ENCODE results near the gene ANAPC7.
"Not testable (repeated sequence)": the region's sequence is repeated elsewhere in the genome, so short reads cannot be mapped to it uniquely, and the experiment has no call there.

ANAPC7 gene, protein sequence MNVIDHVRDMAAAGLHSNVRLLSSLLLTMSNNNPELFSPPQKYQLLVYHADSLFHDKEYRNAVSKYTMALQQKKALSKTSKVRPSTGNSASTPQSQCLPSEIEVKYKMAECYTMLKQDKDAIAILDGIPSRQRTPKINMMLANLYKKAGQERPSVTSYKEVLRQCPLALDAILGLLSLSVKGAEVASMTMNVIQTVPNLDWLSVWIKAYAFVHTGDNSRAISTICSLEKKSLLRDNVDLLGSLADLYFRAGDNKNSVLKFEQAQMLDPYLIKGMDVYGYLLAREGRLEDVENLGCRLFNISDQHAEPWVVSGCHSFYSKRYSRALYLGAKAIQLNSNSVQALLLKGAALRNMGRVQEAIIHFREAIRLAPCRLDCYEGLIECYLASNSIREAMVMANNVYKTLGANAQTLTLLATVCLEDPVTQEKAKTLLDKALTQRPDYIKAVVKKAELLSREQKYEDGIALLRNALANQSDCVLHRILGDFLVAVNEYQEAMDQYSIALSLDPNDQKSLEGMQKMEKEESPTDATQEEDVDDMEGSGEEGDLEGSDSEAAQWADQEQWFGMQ

DNA sequence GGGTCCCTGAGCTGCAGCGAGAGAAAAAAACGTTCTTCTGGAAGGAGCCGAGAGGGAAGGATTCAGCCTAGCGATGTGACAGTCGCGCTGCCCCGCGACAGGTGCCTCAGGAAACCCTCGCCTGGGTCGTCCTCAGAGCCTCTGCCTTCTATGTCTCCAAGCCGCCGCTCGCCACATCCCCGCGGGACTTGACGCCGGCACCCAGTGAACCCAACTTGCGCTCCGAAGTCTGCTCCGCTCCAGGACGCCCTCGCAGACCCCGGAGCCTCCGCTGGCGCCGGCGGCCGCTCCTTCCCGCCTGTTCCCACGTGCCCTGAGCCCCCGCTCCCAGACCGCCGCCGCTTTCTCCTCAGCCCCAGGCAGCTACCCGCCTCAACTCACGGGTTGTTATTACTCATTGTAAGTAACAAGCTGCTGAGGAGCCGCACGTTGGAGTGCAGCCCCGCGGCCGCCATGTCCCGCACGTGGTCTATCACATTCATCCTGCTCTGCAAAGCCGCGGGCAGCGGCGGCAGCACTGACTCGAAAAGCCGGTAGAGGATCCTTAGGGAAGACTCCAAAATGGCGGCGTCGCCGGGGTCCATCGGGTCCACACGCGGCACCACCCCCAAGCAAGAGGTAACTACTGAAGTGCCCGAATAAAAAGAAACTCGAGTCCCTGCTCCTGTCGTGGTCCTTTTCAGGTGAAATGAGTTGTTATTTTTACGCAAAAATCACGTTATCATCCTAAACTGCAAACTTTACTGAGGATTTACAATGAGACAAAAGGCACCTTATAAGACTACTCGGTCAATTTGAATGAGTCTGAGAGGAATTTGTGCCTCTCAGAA lies at the start of gene ANAPC7:
Gene ANAPC7 (minus strand): TSS at position 563 of the 830 bp plus-strand sequence. CDS start 81 bp downstream, at position 482.
- peak; percentile 78 for DNase-seq

DNA sequence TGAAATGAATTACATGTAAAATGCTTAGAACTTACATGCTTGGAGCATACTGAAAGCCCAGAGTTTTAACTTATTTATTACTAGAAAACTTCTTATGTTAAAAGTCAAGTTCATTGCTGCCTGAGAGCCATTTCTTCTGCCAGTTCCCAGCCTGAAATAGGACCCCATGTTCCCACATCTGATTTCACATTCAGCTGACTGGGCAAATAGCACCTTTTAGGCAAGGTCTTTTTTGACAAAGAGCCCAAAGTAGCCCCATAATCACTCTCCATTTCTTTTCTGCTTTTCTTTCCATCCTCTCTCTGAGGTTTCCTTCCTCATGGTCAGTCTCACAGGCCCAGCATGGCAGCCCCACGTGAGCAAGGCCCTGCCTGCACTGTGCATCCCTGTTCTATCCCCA lies 47.8 kb upstream of the ANAPC7 start:
- no peak for DNase-seq

DNA sequence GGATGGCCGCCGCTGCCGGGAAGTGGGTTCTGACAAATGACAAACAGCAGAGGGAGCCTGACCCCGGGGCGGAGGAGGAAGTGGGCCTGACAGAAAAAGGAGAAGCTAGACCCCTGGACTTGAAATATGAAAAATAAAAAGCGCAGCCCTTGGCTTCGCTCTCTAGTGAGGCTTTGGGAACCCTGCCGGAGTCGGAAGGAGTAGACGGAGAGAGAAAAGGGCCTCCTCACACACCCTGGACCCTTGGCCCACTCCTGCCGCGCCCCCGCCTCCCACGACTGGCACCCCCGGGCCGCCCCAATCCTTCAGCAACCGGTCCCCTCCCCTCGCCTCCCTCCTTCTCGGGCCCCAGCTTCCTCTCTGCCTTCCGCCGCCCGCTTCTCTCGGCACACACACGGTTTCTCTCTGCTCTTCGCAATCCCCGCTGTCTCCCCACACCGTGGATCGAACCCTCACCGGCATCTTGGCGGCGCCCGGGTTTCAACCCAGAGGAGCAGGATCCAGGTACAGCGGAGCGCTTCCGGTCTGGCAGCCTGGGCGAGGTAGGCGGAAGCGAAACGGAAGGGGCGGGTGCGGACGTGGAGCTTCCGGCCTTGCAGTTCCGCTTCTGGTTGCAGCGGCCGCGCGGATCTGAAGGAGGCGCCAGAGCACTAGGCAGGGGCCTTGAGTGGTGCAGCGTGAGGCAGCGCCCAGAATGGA lies 46.4 kb upstream of the ANAPC7 start, which contains the start of gene ARPC3:
Gene ARPC3 (minus strand): TSS at position 539 of the 699 bp plus-strand sequence. CDS start 77 bp downstream, at position 462.
- peak; percentile 89 for DNase-seq

DNA sequence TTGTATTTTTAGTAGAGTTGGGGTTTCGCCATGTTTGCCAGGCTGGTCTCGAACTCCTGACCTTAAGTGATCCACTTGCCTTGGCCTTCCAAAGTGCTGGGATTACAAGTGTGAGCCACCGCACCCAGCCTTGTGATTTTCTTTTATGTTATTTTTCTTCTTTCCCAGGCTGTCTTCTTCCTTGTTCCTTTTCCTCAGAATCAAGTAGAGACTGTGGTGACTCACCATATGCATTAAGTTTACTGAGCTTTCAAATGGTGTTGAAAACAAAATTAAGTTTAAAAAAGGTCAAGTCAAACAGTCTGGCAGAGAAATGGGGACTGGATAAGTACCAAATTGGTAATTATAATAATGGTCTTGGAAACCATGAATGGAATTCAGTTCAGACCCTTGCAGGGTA lies 40.9 kb upstream of the ANAPC7 start:
- no peak for DNase-seq

DNA sequence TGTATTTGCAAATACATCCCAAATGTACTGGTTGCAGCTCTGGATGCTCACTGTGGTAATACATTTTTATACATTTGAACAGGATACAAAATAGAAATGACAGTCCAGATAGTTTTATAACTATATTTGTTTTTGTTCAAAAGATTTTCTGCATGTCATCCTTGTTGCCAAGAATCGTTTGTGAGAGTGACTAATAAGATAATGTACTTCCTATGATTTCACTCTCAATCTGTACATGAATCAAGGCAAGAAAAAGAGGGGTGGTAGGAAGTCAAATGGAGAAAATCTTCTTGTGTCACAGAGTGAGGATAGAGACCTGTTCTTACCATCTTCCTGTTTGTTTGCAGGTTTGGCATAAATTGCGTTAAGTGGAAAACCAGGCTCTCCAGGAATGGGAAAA lies 32.7 kb upstream of the ANAPC7 start:
- DNase-seq: no peak

DNA sequence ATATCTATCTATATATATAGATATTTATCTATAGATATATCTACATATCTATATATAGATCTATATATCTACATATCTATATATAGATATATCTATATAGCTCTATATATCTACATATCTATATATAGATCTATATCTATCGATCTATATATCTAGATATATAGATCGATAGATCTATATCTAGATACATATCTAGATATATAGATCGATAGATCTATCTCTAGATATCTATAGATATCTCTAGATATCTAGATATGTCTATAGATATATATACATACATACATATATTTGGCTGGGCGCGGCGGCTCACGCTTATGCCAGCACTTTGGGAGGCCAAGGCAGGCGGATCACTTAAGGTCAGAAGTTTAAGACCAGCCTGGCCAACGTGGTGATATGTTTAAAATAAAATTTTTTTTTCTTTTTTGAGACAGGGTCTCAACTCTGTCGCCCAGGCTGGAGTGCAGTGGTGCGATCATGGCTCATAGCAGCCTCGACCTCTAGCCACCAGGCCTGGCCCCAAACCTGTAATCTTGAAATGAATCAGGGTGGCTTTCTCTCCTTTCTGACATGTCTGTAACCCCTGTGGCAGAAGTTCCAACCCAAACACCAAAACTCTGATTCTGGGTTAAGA lies 28.6 kb upstream of the ANAPC7 start:
- DNase-seq: no peak

DNA sequence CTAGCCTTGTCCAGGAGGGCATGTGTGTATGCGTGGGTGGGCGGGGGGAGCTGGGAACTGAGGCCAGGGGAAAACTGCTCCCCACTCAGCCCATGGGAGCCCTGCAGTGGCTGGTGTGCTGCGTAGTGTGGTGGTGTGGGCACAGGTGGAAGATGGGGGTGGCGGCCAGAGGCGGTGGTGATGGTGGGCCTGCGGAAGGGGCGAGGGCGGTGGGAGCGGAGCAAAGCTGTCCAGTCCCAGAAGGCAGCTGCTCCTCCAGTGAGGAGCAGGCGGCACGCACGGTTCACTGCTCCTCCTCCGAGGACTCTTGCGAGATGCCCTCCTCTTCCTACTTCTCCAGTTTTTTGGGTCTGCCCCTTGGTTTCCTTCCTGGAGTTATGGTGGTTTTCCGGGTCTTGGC lies 26.2 kb upstream of the ANAPC7 start:
- DNase-seq: not testable (repeated sequence)

DNA sequence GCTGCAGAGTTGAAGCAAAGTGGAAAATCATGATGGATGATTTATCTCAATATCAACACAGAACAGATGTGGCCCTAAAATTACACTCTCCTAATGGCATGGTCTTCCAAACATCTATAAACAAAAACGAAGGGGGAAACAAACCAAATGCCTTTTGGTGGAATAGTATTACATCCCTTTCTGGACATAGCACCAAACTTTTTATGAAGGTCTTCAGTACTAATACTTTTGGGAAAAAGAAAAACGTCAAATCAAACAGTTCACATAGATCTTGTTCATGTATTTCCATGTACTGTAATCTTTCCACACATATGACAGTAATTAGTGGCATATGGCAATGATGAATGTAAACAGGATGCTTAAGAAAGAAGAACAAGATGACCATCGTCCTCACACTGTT lies 22.9 kb upstream of the ANAPC7 start:
- DNase-seq: no peak

DNA sequence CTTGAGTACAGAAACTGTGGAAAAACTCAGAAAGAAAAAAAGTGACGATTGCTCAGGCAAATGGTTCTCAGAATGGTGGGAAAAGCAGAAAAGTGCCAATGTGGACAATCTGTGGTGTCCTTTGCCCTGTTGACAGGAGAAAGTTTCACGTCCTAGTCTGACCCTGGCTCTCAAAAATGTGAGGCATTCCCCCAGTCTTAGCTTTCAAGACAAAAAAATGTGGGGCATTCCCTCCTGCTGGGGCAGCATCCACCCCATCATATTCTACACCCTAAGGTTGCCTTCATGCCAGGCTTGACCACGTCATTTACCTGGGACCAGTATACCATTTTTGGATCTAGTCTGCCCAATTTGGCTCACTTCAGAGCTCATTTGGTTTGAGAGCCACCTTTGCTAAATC lies 20.7 kb upstream of the ANAPC7 start:
- no peak for DNase-seq

DNA sequence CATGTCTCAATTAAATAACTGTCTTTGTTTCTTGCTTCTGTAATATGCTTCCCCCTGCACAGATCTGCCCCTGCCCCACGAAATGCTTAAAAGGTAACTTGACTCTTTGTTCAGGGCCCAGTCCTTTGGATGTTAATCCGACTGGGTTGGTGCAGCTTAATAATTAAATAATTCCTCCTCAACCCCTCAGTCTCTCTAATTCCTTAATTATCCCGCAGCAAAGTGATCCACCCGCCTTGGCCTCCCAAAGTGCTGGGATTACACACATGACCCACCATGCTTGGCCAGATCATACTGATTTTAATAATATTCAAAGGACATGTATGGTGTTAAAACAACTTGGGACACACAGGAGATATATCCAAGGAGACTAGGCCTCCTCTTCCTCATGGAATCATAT lies 18.2 kb upstream of the ANAPC7 start:
- DNase-seq: no peak

DNA sequence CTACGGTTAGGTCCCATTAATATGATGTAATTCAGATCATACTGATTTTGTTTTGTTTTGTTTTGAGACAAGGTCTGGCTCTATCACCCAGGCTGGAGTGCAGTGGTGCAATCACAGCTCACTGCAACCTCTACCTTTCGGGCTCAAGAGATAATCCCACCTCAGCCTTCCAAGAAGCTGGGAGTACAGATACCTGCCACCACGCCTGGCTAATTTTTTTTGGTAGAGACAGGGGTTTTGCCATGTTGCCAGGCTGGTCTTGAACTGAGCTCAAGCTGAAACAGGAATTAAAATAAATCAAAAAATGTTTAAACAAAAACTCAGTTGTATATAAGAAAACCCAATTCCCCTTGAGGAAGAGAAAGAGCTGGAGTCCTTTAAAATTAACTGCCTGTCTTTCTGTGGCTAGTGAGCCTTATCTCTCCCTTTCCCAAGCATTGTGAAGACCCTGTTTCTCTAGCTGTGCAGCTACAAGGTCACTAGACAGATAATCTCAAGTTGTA lies 17.7 kb upstream of the ANAPC7 start:
- DNase-seq: no peak

DNA sequence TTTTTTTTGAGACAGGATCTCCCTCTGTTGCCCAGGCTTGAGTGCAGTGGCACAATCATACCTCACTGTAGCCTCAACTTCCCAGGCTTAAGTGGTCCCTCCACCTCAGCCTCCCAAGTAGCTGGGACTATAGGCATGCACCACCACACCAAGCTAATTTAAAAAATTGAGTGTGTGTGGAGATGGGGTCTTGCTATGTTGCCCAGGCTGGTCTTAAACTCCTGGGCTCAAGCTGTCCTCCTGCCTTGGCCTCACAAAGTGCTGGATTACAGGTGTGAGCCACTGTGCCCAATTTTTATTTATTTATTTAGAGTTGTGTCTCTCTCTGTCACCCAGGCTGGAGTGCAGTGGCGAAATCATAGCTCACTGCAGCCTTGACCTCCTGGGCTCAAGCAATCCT lies 17.1 kb upstream of the ANAPC7 start:
- not testable (repeated sequence) for DNase-seq

DNA sequence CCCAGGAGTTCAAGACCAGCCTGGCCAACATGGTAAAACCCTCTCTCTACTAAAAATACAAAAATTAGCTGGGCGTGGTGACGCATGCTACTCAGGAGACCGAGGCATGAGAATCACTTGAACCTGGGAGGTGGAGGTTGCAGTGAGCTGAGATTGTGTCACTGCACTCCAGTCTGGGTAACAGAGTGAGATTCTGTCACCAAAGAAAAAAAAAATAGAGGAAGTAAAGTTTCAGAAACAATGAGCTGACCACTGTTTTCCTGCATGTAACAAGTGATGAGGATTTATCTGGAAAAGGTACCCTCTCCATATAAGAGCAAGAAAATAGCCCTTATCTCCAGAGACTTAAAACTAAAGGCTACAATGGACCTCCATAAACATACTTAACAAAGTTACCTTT lies 13.6 kb upstream of the ANAPC7 start:
- not testable (repeated sequence) for DNase-seq

DNA sequence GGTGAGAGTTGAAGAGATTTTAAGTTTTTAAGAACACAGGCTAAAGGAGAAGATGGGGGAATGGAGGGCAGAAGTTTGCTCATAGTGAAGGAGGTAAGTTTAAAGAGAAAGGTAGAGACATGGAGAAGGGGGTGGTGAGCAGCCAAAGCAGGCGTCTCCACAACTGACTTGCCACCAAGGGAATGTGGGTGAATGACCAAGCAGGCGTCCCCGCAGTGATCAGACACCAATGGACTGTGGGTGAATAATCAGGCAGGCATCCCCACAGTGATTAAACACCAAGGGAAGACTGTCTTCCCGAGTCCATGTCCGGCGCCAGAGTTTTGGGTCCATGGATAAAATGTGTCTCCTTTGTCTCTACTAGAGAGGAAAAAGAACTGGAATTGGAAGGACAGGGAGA lies 6.6 kb upstream of the ANAPC7 start:
- not testable (repeated sequence) for DNase-seq

DNA sequence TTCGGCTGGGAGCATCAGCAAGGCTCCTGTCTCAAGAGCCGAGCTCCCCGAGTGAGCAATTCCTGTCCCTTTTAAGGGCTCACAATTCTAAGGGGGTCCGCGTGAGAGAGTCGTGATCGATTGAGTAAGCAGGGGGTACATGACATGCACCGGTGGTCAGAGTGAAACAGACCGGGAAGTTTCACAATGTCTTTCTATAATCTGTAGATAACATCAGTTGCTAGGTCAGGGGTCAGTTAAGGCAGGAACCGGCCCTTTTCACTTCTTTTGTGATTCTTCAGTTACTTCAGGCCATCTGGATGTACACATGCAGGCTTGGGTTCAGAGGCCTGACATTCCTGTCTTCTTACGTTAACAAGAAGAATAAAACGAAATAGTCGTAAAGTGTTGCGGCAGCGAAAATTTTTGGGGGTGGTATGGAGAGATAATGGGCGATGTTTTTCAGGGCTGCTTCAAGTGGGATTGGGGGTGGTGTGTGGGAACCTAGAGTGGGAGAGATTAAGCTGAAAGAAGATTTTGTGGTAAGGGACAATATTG lies 1.7 kb upstream of the ANAPC7 start:
- not testable (repeated sequence) for DNase-seq

DNA sequence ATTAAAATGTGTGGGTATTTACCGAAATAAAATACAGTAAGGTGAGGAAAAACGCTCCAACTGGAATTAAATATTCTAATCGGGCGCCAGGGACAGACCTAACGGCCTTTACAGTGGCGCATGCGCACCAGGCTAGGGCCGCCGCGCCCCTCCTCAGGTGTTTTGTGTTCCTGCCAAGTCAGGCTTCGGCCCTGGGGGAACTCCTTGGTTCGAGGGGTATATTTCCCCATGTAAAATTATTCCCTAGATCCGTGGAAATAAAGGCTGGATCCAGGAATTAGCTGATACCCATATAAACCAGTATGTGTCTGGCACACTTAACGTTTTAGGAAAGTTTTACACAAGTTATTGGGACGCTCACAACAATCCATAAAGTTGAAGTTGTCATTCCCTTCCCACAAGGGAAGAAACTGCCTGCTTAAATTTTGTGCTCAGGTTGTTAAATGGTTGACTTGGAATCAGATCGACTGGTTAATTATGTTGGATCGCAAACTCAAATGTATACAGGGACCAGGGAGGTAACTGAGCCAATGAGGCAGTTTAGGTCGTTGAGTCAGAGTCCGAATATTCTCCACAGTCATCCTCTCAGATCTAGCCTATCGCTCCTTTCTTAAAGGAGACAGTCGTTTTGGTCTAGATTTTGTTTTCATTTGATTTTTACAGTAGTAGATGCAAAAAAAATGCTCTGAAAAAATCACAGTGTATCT lies 621 bp upstream of the ANAPC7 start:
- DNase-seq: peak; percentile 73

DNA sequence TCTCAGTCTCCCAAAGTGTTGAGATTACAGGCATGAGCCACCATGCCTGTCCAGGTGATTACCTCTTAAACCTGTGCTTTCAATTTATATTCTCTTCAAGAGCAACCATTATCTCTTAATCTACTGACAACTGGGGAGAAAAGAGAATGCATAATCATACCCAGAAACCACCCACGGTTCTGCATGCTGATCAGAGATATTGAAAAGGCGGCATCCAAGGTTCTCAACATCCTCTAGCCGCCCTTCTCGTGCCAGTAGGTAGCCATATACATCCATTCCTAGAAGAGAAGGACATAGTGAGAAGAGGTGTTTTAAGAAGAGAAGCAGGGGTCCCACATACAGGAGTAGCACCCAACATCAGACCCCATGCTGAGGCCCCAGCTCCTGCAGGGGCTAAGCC lies 20.8 kb downstream of the ANAPC7 start:
- no peak for DNase-seq

DNA sequence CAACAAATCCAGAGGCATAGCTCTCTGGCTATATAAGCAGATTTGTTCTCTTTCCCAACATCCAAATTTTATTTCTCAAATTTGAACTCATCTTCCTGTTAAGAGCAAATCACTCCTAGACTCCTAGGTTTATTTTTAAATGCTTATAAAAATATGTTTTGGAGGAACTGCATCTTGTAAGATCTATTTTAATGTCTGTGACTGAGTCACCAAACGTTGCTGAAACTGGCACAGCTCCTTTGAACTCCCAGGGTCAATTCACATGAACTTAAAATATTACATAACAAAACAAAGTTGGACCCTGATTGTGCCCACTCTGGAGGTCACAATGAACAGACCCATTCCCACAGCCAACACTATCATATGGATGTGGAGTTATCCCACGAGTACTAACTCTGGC lies 23.9 kb downstream of the ANAPC7 start:
- DNase-seq: no peak

DNA sequence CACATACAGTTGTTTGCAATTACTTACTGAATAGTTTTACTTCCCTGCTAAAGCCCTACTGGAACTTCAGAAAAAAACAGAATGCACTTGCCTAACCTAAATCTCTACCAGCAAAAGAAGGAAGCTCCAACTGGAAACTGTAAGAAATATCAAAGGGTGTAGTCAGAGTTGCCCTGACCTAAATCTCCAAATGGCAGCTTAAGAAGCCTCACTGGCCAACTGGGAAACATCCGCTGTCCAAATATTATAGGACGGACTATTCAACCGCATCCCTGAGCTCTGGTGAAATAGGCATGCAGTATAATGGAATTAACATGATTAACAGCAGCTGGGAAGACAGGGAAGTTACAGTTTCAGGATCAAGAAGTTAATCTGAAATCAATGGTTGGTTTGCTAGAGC lies 24.3 kb downstream of the ANAPC7 start:
- DNase-seq: no peak

DNA sequence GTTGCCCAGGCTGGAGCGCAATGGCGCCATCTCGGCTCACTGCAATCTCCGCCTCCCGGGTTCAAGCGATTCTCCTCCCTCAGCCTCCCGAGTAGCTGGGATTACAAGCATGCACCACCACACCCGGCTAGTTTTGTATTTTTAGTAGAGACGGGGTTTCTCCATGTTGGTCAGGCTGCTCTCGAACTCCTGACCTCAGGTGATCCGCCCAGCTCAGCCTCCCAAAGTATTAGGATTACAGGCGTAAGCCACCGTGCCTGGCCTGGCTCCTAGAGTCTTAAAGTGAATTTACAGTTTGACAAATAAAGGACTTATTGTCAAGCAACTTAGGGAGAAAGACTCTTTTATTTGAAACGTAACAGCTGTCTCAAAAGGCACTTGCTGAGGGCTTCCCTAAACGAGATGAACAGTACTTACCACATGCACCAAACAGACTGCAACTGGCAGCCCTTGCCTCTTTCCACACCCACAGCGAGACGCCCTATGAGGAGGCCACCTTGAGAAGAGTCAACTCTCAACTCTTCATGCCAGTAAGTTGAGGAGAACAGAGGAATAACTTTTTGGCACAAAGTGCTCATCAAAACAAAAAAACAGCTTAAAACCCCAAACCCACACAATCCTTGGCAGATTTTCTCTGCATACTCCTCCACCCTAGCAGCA lies 25.2 kb downstream of the ANAPC7 start:
- DNase-seq: not testable (repeated sequence)
